ENCODE measurements around the gene FSTL5. TPM values are rescaled to one million over a fixed set of nuclear protein-coding genes. Genes with fewer than 3 reads are reported as not detected.

FSTL5 gene
- total and polyA plus RNA-seq, 2 of the 8 experiments (the other 6 are each of a cell fraction or from before 2014, with no cell fraction given), result 0.09 to 0.32 TPM

GRCh38 chr4:161581262-161582230, 582.3 kb downstream of the FSTL5 start (continued):
- TF ChIP-seq FOSL1 (IDR thresholded peaks at IDR 0.05; ENCODE audit: insufficient read depth, low read depth, low read length), result no peak

All from H1 (cell line).